Measurements from ENCODE around the gene FHAD1.

Gene FHAD1

DNA sequence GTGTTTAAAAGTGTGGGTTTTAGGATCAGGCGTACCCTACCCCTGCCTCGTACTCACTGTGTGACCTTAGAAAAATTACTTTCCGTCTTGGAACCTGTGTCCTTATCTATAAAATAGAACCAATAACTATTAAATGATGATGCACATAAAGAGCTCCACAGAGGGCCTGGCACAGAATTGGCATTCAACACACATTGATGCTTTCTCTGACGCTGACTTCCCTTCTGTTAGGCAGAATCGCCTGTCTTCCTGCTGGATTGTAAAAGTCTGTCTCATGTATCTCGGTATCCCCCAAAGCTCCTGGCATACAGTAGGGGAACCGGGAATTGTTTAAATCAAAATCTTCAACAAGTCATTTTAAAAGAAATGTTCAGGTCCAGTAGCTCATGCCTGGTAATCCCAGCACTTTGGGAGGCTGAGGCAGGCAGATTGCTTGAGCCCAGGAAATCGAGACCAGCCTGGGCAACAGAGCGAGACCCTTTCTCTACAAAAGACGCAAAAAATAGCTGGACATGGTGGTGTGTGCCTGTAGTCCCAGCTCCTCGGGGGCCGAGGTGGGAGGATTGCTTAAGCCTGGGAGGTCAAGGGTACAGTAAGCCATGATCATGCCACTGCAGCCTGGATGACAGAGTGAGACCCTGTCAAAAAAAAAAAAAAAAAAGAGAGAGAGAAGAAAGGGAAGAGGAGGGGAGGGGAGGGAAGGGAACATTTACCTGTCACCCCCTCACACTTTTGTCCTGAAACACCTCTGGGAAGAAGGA is 41.3 kb upstream of the FHAD1 start:
- no peak for DNase-seq (ENCODE audit: extremely low spot score)
- TF ChIP-seq, protein P1, sequence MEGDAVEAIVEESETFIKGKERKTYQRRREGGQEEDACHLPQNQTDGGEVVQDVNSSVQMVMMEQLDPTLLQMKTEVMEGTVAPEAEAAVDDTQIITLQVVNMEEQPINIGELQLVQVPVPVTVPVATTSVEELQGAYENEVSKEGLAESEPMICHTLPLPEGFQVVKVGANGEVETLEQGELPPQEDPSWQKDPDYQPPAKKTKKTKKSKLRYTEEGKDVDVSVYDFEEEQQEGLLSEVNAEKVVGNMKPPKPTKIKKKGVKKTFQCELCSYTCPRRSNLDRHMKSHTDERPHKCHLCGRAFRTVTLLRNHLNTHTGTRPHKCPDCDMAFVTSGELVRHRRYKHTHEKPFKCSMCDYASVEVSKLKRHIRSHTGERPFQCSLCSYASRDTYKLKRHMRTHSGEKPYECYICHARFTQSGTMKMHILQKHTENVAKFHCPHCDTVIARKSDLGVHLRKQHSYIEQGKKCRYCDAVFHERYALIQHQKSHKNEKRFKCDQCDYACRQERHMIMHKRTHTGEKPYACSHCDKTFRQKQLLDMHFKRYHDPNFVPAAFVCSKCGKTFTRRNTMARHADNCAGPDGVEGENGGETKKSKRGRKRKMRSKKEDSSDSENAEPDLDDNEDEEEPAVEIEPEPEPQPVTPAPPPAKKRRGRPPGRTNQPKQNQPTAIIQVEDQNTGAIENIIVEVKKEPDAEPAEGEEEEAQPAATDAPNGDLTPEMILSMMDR (IDR thresholded peaks at IDR 0.05; ENCODE audit: control extremely low read depth, extremely low read depth, low read depth, missing control alignments) = no peak
- CTCF ChIA-PET = interaction anchor here (1.1 kb wide), 1 partner anchor 77 kb away, joined by 4 read pairs; no protein-coding TSS in a partner anchor
- POLR2A ChIA-PET = no interaction called here

DNA sequence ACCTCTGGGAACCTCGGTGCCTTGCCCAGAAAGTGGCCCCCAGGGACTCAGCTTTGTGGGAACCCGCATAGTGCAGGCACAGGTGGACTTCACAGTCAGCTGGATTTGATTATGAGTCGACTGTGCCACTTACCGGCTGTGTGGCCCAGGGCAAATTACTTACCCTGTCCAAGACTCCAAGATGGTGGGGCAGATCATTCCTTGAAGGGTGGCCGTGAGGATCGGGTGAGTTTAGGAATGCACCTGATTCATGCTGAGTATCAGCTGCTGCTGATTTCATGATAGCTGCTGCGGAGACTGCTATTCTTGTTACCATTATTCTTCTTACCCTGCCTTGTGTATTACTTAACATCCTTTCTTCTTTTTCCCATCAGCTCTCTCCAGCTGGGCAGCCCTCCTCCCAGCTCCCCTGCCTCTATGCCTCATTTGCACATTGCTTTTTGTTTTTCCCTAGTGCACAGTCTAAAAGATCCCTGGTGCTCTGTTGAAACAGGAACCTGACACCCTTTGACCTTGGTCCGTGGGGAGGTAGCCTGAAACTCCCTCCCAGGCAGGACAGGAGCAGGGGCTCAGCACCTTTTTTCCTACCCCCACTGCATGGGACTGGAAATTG is 40.5 kb upstream of the FHAD1 start:
- CTCF ChIA-PET = interaction anchor here (2.3 kb wide), 1 partner anchor 11 kb away, joined by 5 read pairs; no protein-coding TSS in a partner anchor
- TF ChIP-seq, protein P1 (IDR thresholded peaks at IDR 0.05; ENCODE audit: control extremely low read depth, extremely low read depth, low read depth, missing control alignments) = no peak
- DNase-seq (ENCODE audit: extremely low spot score) = no peak
- POLR2A ChIA-PET = no interaction called here

GRCh38 chr1:15207031-15207828 is 39.8 kb upstream of the FHAD1 start:
- TF ChIP-seq, protein P1 (IDR thresholded peaks at IDR 0.05; ENCODE audit: control extremely low read depth, extremely low read depth, low read depth, missing control alignments) = no peak
- ChIA-PET CTCF (interaction anchor here (2.3 kb wide), 1 partner anchor 11 kb away, joined by 5 read pairs; no protein-coding TSS in a partner anchor), POLR2A (no interaction called here)
- DNase-seq (ENCODE audit: extremely low spot score) = no peak

DNA sequence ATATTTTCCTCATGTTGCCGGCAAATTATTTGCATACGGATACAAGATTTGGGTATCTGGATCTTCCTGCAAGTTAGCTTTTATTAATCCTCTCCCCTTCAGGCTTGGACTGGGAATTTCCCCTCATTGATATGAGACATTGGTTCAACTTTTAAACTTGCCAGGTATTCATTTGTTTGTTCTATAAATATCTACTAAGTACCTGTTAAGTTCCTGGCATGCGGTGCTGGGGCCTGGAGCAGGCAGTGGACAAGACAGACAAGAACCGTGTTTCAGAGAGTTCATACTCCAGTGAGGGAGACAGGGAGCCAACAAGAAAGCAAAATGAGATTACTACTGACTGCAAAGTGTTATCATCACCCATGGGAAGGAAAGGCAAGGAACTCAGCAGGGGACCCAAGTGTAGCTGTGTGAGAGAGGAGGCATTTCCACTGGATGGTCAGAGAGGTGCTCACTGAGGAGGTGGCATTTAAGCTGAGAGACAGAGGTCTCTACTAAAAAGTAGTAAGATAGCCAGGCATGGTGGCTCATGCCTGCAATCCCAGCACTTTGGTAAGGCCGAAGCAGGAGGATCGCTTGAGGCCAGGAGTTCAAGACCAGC is 39.1 kb upstream of the FHAD1 start:
- no peak for DNase-seq (ENCODE audit: extremely low spot score)
- ChIA-PET POLR2A (no interaction called here), CTCF (interaction anchor here (2.3 kb wide), 1 partner anchor 12 kb away, joined by 5 read pairs; no protein-coding TSS in a partner anchor)
- TF ChIP-seq, protein P1 (IDR thresholded peaks at IDR 0.05; ENCODE audit: control extremely low read depth, extremely low read depth, low read depth, missing control alignments) = no peak

DNA sequence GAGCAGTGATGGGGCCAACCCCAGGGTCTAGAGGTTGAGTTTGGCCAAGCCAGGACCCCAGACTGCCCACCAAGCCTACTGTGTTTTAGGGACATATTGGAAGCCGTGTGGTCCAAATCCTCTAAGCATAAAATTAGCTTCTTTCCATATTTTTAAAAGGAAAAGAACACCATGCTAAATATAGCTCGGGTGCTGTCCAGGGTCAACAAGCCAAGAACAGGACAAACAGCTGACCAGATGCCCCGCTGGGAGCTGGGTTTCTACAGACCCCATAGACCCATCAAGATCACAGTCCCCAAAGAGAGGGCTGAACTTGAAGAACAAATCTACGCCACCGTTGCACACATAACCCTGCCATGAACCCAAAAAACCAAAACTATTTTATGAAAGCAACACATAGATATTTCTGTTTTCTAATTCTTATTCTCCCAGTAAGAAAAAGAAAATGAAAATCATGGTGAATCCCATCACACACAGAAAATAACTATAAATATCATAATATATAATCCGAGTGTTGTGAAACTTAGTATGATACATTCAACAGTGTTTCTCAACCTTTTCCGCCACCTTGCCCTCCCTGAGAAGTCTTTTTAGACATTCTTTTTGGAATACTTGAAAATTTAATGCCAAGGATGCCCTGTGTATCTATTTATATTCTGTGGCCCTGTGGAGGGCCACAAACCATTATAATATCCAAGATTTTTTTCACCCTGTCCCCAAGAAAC is 36.2 kb upstream of the FHAD1 start:
- ChIA-PET POLR2A (no interaction called here), CTCF (no interaction called here)
- no peak for DNase-seq (ENCODE audit: extremely low spot score)
- TF ChIP-seq, protein P1 (IDR thresholded peaks at IDR 0.05; ENCODE audit: control extremely low read depth, extremely low read depth, low read depth, missing control alignments) = no peak

Measured in GM10248 (cell line).